ENCODE data around the gene ZNF518B.

GRCh38 chr4:10438924-10439323 lies 18.3 kb downstream of the ZNF518B start:
- TF ChIP-seq CTCF (IDR thresholded peaks at IDR 0.05 in 4 of 5, conservative IDR thresholded peaks at IDR 0.05 in 1 of 5), result no peak
- TF ChIP-seq POLR2A (IDR thresholded peaks at IDR 0.05), result no peak

Measured in gastrocnemius medialis (tissue), 4 donors.